Subcutaneous adipose tissue (tissue), 4 donors: ENCODE results near the gene PAX5. TPM values are rescaled to one million over a fixed set of nuclear protein-coding genes. Genes with fewer than 3 reads are reported as not detected.

Experiments used
- total RNA-seq, 4 donors: library from RNA; depleted of rRNA; stranded (reverse); fragments of >200 nt; gene quantifications; one replicate each; pipeline ENCODE4 v1.1.0, GENCODE V29; 2016
- TF ChIP-seq, protein P1 (sequence below): fragments of 450-650 bp; IDR thresholded peaks from one replicate; pipeline ENCODE4 v1.5.1; 2016; ENCODE audit warnings: low read depth, mild to moderate bottlenecking, control low read depth, antibody characterized with exemption, moderate library complexity

Gene PAX5
- total RNA-seq, 4 donors from 2014 or later, result under 0.01 to 0.19 (median 0.17) TPM; not detected in 1

DNA sequence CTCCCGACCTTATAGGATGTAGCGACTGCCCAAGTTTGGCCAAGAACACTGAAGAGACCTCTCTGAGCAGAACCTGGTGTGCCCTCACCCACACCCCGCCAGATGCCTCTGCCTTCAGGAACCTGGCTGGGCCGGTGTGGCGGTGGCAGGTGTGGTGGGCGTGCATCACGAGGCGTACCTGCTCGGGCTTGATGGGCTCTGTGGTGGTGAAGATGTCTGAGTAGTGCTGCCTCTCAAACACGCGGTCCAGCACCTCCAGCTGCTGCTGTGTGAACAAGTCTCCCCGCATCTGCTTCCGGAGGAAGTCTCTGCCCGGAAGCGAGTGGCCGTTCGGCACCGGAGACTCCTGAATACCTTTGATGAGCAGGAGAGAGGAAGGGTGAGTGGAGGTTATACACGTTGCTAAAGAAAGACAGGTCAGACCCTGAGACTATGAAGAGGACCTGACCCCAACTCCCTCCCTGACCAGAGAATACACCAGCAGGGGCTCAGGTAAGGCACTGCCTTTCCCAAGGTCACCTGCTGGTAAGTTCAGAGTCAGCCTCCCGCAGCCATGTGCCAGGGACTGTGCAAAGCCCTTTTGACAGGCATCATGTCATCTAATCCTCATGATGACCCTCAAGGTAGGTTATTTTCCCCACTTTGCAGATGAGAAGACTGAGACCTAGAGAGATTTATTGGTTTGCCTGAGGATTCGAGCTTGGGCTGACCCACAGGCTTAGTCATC lies 67.5 kb downstream of the PAX5 start:
- TF ChIP-seq, protein P1, sequence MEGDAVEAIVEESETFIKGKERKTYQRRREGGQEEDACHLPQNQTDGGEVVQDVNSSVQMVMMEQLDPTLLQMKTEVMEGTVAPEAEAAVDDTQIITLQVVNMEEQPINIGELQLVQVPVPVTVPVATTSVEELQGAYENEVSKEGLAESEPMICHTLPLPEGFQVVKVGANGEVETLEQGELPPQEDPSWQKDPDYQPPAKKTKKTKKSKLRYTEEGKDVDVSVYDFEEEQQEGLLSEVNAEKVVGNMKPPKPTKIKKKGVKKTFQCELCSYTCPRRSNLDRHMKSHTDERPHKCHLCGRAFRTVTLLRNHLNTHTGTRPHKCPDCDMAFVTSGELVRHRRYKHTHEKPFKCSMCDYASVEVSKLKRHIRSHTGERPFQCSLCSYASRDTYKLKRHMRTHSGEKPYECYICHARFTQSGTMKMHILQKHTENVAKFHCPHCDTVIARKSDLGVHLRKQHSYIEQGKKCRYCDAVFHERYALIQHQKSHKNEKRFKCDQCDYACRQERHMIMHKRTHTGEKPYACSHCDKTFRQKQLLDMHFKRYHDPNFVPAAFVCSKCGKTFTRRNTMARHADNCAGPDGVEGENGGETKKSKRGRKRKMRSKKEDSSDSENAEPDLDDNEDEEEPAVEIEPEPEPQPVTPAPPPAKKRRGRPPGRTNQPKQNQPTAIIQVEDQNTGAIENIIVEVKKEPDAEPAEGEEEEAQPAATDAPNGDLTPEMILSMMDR, result no peak

DNA sequence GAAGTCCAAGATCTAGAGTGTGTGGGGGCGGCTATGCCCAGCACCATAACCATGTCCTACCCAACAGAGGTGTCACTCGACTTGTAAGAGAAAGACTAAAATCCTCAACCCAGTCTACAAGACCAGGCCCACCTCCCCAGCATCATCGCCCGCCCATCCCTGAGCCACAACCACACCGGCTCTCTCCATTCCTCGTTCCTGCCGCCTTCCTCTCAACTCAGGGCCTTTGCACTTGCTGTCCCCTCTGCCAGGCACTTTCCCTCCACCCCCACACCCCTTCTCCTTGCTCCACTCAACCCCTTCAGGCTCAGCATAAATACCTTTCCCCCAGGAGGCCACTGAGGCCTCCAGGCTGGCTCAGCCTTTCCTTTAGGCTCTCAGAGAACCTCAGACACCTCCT lies 69.3 kb downstream of the PAX5 start:
- TF ChIP-seq, protein P1, result no peak

DNA sequence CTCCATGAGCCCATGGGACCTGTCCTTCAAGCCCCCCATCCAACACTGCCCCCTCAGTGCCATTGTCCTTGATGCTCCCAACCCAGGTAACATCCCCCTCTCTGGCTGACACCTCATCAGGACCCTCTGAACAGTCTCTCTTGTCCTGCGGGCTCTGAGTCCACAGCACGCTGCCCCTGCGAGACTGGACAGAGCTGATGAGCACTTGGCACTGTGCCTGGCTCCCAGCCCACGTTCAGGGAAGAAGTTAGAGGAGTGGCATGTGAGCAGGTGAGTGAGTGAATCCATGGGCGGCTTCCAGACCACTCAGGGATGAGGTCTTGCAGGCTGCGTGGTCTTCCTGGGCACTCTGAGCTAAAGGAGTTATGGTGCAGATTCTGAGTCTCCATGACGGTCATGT lies 70.7 kb downstream of the PAX5 start:
- TF ChIP-seq, protein P1, result no peak

DNA sequence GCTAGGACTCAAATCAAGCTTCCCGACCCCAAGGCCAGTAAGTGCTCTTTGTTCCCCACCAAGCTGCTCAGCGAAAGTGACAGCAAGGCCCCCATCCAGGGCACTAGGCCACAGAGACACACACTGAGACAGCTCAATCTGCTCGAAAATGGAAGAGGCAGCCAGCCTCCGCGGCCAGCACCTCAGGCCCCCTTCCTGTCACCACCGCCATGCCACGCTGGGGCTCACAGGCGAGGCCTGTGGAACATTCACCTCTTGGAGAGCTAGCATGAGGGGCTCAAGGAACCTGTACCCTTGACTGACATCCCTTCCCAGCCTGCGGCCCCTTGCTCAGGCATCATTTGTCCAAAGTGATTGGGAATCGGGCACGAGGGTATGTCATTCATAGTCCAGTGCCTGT lies 71.4 kb downstream of the PAX5 start:
- TF ChIP-seq, protein P1, result no peak

DNA sequence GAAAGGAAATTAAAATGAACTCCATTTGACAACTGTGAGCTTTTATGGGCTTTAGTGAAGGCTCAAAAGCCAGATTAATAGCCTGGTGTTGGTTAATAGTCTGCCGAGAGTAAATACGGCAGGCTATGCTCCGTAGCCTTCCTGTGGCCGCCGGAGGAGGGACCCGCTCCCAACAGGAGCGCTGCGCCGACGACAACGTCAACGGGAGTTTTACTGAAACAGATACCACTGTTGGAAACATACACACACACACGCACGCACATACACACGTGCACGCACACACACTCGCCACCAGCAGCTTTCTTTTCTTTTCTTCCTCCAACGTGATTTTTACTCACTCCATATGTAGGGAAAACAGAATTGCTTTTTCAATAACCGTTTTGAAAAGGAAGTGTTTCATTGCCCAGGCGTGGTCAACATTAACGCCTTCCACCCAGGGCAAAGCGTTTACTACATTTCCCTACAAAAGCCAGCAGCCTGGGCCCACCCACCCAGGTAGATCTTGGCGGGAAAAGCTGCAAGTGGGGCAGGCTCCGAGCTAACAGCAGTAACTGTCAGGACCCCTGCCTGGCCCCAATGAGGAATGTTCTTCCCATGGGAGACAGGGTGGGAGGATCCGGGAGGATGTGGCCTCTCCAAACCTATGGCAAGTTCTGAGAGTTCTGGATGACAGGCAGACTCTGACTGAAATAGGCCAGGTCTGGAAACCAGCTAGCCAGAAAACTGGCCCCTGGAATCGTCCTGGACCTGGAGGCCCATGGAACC lies 72.3 kb downstream of the PAX5 start:
- TF ChIP-seq, protein P1, result no peak

DNA sequence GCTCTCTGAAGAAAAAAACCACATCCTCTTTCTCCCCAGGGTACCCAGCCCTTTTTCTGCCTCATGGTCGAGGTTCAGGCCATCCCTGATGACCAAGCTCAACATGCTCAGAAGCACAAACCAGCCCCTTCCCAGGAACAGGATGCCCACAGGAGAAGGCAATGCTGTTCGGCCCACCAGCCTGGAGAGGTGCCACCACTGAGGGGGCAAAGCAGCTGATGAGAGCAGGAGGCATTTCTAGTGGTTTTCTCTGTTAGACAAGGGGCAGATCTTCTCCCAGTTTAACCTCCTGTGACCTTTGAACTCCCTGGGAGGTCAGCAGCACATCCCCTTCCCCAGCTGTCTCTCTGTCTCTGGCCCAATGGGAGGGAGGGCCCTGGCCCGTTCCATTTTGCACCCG lies 73.0 kb downstream of the PAX5 start:
- TF ChIP-seq, protein P1, result no peak

DNA sequence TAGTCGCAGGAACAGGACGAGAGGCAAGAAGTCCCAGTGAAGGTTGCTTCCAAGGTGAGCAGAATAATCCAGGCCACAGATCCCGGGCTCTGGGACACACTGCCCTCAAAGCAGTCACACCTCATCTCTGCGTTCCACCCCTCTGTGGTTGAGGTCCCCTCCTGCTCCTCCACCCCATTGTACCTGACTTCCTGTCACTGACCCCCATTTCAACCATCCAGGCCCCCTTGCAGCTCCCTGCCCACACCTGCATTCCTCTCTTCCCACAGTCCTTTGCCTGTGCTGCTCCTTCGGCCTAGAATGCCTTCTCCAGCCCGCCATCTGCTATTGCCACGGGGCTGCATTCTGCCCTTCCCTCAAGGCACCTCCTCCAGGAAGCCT lies 73.5 kb downstream of the PAX5 start:
- TF ChIP-seq, protein P1, result no peak
